Sciatic nerve (tissue), 2 donors: Measurements from ENCODE around the gene NOCT. TPM values are rescaled to one million over a fixed set of nuclear protein-coding genes. Genes with fewer than 3 reads are reported as not detected.
"Not testable (repeated sequence)": the region's sequence is repeated elsewhere in the genome, so short reads cannot be mapped to it uniquely, and the experiment has no call there.

ENCODE experiments used
- ATAC-seq: fragments of 200-7000 bp; cut with Tn5 transposase; one replicate; pipeline ENCODE4 v1.9.1; 2020; ENCODE audit warnings: mild to moderate bottlenecking, moderate library complexity
- DNase-seq: peaks from one replicate; pipeline ENCODE4 v3.0.0-alpha.2; 2020; ENCODE audit warnings: low spot score
- intact Hi-C: fragments of 100-400 bp; cut with DNase I; formaldehyde crosslinking; loops from one replicate; pipeline ENCODE4 v1.14.2; 2022
- total RNA-seq: library from RNA; stranded (reverse); fragmentation: NEBNext Ultra II Directional; extraction: Animal tissue kit (Norgen Biotek cat#: 25700); gene quantifications from one replicate; pipeline ENCODE4 v1.2.1, GENCODE V29; 2021
- donor health status: DM: no; HTN: no; CAD: no.
- donor health status: DM: no; HTN: no; CAD: no.

The NOCT gene, protein sequence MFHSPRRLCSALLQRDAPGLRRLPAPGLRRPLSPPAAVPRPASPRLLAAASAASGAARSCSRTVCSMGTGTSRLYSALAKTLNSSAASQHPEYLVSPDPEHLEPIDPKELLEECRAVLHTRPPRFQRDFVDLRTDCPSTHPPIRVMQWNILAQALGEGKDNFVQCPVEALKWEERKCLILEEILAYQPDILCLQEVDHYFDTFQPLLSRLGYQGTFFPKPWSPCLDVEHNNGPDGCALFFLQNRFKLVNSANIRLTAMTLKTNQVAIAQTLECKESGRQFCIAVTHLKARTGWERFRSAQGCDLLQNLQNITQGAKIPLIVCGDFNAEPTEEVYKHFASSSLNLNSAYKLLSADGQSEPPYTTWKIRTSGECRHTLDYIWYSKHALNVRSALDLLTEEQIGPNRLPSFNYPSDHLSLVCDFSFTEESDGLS
- 4.1 TPM for total RNA-seq

DNA sequence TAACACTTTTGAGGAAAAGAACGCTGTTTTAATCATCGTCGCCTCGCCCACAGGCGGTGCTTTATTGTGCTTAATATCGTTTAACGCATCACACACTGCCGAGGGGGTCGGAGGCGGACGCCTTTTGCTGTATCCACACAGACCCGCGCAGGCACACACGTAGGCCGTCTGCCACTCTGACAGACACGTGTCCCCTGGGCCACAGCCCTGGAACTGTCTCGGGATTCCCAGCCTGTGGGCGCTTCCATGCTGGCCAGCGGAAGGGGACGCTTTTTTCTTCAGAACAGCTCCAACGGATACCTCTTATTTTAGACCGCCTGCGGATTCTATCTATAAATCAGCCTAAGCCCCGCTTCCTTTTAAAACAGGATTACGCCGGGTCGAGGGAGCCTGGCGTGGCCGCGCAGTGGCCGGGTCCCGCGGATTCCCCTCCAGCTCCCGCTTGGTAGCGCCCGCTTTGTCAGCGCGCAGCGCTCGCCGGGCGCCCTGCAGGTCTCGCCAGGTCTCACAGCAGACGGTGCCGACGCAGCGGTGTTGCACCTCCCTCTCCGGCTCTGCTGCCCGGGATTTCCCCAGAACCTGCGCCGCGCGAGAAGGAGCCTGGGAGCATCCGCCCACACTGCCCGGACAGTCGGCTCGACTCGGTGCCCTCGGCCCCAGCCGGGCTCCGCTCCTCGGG is at the start of gene NOCT:
NOCT (plus strand) TSS at position 513 of the 679 bp plus-strand sequence. CDS start 201 bp downstream, outside the sequence.
- peak; percentile 89 for DNase-seq
- intact Hi-C loops = no loop called here
- ATAC-seq = peak; percentile 95

DNA sequence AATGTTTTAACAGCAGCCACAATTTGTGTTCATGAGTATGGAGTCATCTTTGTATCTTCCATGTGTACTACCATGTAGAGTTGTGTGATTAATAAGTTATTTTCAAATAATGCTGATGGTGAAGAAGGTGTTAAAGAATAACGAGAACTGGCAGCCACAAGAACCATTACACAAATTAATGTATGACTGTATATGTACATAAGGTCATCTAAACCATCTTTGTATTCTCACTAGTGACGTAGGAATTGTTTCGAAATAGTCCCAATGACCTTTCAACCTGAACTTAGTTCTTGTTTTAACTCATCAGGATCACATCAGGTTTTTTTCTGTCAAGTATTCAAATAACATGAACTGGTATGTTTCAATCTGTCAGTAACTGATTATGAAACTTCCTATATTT is 48.3 kb upstream of the NOCT start:
- no peak for ATAC-seq
- intact Hi-C loops = no loop called here
- DNase-seq = no peak

DNA sequence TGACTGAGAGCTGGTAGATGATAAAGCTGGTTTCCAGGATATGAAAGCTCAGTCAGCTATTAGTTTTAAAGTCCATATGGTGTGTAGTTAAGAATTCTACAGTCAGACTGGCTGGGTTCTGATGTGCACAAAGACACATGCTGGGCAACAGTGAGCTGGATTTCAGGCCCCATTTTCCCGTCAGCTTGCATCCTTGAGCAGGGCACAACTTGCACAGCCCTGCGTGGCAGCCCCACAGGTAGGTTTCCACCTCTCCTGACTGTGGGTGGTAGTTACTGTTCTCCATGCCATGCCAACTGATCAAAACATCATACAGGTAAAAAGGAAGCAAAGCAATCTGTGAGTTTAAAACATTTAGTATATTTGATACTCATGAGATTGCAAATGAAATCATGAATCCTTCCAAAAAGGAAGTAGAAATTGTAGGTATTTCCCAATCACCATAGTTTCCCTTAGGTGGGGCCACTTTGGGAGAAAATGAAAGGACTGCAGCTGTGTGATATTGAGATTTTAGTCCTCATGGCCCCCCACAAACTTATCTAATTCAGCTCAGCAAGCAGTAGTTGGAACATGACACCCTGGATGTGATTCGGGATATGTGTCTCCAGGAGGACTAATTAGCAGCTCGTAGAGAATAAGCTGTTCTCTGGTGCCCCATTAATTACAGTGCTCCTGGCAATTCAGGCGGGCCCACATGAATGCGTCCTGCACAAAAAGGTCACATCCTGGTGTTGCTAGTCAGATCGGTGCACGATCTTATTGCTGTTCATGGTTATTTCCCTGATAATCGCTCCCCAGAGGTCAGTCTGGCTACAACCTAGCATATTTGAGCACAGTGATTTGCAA is 42.4 kb upstream of the NOCT start:
- DNase-seq (no peak), ATAC-seq (no peak)
- intact Hi-C loops = no loop called here

DNA sequence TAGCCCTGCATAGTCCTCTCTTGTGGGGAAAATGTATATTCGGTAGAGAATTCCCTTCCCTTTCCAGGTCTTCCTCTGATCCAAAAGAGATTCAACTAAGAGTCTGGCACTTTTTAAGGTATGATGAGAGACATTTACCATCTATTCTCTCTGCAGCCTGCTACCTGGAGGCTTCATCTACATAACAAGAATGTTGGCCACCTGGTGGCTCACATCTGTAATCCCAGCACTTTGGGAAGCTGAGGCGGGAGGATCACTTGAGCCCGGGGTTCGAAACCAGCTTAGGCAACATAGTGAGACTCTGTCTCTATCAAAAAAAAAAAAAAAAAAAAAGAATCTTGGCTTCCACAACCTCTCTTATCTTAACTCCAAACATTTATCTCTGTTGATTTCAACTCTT is 40.4 kb upstream of the NOCT start:
- intact Hi-C loops = no loop called here
- ATAC-seq = no peak

DNA sequence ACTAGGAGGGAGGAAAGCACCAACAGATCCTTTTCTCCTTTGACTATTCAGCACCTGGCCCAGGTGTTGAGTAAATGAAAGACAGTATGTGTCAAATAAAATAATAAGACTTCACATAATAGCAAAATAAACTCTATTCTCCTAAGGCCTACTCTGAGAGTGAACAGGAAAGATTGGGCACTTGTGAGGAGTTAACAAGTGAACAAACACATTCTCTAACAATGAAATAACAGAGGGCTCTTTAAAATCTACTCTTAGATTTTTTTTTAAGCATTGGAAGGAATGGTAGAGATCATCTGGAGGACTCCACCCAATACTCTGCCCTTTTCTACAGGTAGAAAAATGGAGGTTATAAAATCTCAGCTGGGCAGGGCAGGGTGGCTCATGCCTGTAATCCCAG is 39.1 kb upstream of the NOCT start:
- no peak for ATAC-seq
- intact Hi-C loops = no loop called here
- DNase-seq = no peak

More for the DNA sequence above, 40.4 kb upstream of the NOCT start:
- DNase-seq = no peak

DNA sequence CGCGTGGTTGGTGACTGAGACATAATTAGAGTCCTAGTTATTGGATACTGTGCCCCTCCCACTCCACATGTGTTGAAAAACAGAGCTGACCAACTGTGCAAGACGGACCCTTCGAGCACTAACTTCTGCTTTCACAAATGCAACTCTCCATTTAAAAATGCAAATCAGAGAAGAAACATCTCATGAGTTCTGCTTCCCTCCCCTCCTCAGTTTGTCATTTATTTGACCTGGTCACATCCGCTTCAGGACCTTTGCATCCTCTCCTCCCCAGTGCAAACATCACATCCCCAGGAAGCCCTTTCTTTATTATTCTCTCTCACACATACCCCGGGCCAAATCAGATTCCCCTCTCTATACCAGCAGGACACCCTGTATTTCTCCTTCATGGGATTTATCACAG is 38.1 kb upstream of the NOCT start:
- DNase-seq (no peak), ATAC-seq (no peak)
- intact Hi-C loops = no loop called here

DNA sequence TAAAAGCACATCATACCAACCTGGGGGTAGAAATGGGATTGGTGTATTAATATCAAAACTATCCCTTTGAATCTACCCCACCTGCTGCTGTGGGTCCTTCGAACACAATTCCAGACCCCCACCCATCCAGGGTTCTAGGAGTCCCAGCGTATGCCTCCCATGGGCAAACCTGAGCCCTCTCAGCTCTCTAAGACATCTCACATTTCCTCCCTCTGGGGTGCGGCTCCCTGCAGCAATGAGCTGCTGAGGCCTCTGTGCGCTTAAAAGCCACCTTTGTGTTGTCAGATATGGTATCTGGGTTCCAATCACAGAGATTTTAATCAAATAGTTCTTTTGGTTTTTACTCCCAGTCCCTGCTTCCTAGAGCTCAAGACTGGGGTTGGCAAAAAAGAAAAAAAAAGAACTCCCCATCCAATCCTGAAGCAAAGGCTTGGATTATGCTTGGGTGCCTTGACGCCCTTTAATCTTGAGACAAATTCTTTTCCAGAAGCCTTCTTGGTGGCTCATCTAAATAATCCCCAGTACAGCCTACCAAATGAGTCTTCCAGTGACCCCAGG is 37.5 kb upstream of the NOCT start:
- intact Hi-C loops = no loop called here
- DNase-seq (no peak), ATAC-seq (no peak)

DNA sequence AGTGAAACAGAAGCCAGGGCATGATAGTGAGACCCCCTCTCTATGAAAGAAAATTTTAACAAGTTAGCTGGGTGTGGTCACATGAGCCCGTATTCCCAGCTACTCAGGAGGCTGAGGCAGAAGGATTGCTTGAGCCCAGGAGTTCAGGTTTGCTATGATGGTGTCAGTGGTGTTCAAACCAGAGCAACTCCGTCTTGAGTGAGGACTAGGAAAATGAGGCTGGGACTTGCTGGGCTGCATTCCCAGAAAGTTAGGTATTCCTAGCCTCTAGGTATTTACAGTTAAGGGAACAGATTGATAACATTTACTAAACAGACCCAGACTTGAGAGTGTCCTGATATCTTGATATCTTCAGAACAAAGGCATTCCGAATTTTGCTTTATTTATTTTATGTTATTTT is 37.0 kb upstream of the NOCT start:
- intact Hi-C loops = no loop called here
- ATAC-seq = no peak
- no peak for DNase-seq

DNA sequence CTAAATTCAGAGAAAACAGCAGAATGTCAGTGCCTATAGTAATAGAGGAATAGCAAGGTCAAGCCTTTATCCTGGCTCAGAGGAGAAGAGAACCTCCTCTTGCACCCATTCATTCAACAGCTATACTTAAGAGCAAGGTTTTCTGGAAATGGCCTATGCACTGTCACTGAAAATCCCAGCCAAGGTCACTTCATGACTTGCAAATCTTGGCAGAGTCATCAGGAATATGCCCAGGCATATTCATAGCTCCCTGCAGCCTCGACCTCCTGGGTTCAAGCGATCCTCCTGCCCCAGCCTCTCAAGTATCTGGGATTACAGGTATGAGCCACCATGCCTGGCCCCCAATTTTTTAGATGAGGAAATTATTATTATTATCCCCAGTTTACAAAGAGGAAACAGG is 35.8 kb upstream of the NOCT start:
- intact Hi-C loops = no loop called here
- no peak for DNase-seq
- no peak for ATAC-seq

DNA sequence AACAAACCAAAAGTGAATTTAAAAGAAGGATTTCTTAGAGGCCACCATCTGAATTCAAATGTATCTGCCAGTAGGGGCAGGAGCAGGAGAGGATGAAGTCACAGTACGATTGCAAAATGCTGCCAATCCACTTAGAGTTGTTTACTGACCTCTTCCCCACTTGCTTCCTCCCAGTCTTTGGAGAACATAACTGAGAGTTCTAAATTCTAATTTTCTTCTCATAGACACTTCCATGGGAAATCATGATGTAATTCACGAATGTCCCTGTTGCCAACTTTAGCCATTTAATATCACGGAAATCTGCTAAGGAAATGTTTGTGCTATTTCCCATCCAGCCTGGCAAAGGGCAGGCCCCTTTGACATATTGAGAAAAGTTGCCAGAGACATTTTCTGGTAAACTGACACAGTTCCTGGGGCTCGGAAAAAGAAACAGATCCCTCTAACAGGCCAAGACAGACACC is 33.6 kb upstream of the NOCT start:
- no peak for DNase-seq

DNA sequence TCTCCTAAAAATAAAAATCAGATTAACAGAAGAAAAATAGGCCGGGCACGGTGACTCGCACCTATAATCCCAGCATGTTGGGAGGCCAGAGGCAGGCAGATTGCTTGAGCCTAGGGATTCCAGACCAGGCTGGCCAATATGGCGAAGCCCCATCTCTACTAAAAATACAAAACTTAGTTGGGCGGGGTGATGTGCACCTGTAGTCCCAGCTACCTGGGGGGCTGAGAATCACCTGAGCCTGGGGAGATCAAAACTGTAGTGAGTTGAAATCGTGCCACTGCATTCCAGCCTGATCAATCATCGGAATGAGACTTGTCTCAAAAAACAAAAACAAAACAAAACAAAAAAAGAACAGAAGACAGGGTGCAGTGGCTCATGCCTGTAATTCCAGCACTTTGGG is 32.8 kb upstream of the NOCT start:
- intact Hi-C loops = no loop called here

More for the DNA sequence above, 33.6 kb upstream of the NOCT start:
- intact Hi-C loops = no loop called here
- ATAC-seq = peak; percentile 96

DNA sequence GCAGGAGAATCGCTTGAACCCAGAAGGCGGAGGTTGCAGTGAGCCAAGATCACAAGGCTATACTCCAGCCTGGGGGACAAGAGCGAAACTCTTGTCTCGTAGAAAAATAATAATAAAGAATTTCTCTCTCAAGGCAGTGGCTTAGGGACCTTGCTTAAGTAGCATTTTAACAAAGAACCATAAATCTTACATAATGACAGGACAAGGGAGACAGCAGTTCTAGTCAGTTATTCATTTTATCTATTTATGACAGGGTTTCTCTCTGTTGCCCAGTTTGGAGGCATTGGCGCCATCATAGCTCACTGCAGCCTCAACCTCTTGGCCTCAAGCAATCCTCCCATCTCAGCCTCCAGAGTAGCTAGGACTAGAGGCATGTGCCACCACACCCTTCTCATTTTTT is 31.9 kb upstream of the NOCT start:
- ATAC-seq (no peak), DNase-seq (no peak)
- intact Hi-C loops = no loop called here

More for the DNA sequence above, 32.8 kb upstream of the NOCT start:
- ATAC-seq (no peak), DNase-seq (no peak)

DNA sequence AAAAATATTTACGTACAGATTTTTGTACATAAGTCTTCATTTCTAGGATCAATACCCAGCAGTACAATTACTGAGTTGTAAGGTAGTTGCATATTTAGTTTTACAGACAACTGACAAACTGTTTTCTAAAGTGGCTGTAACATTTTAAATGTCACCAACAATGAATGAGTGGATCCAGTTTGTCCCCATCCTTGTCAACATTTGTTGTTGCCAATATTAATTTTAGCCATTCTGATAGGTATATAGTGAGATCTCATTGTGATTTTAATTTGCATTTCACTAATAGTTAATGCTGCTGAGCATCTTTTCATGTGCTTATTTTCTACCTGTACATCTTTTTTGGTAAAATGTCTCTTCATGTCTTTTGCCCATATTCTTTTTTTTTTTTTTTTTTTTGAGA is 30.9 kb upstream of the NOCT start:
- ATAC-seq = no peak
- DNase-seq = no peak
- intact Hi-C loops = no loop called here

DNA sequence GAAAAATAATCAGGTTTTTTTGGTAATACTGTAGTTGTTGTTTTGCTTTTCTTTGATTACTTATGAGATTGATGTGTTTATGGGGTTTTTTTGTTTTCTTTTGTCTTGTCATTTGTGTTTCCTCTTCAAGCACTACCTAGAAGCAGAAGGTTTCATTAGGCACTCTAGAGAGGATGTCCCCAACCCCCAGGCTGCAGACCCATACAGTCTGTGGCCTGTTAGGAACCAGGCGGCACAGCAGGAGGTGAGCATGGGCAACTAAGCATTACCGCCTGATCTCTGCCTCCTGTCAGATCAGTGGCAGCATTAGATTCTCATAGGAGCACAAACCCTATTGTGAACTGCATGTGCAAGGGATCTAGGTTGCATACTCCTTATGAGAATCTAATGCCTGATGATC is 22.9 kb upstream of the NOCT start:
- ATAC-seq (no peak), DNase-seq (no peak)
- intact Hi-C loops = no loop called here

DNA sequence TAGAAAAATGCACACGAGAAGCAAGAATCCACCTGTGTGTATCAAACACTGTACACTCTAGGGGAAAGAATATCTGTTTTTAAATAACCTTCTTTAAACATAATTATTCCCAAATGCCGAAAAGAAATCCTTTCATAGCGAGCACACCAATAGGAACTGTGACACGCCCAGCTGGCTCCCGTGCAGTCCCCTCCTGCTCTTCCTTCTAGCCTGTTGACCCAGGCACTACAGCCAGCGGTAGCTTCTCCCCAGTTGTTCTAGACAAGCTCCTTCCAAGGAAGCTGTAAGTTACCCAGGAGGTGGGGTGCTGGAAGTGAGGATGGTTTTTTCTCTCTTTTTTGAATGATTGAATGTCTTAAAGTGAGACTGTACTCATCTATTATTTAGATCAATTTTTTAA is 19.5 kb upstream of the NOCT start:
- intact Hi-C loops = no loop called here
- ATAC-seq (no peak), DNase-seq (no peak)

DNA sequence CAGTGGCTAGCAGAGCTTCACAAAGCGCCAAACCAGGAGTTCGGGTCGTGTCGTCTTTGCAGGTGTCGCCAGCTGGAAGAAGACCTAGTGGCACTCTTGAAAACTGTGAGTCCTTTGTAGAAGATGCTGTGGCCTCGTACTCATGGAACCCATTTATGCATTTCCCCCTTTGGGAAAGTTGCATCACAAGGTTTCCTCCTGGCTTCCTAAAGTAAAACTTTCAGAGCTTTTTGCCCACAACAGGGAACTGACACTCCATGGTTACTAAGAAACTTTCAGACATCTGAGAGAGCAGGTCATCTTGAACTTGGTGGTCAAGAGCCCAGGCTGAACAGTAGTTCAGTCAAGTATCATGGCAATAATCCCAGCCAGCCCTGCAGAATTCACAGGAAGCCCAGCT is 15.9 kb upstream of the NOCT start:
- no peak for DNase-seq
- ATAC-seq = no peak
- intact Hi-C loops = no loop called here

DNA sequence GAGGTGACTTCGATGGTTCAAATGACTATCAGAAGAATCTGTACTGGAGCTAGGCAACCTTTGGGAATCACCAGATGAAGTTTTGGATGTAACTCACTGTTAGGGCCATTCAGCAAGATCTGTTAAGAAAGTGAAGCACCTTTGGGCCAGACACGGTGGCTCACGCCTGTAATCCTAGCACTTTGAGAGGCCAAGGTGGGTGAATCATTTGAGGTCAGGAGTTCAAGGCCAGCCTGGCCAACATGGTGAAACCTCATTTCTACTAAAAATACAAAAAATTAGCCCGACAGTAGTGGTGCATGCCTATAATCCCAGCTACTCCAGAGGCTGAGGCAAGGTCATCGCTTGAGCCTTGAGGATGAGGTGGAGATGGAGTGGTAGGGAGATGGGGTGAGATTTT is 15.4 kb upstream of the NOCT start:
- DNase-seq, ATAC-seq, intact Hi-C loops: not testable (repeated sequence)

DNA sequence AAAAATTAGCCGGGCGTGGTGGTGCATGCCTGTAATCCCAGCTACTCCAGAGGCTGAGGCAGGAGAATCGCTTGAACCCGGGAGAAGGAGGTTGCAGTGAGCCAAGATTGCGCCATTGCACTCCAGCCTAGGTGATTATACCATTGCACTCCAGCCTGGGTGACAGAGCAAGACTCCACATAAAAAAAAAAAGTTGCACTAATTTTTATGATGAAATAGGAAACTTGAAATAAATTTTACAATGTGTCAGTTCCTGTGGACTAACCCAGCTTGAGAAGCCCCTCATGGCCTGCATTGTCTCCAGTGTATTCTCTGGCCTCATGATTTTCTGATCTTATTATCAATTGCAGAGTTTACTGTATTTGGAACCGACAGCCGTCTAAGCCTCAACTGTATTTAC is 14.2 kb upstream of the NOCT start:
- intact Hi-C loops, ATAC-seq, DNase-seq: not testable (repeated sequence)

DNA sequence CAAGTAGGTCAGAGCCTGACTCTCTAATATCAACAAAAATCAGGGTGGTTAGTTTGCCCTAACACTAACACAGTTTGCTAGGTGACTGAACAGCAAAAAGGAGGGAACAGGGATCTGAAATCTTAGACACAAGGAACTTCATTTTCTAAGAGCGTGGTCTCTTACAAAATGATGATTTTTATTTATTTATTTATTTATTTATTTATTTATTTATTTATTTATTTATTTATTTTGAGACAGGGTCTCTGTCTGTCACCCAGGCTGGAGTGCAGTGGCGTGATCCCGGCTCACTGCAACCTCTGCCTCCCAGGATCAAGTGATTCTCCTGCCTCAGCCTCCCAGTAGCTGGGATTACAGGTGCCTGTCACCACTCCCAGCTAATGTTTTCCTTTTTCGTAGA is 11.9 kb upstream of the NOCT start:
- ATAC-seq, DNase-seq, intact Hi-C loops: not testable (repeated sequence)
